Activated CD4-positive, alpha-beta T cell treated with anti-CD3 and anti-CD28 coated beads for 48 hours (primary cell): ENCODE data around the gene MAP4K3.
"Not testable (repeated sequence)": the region's sequence is repeated elsewhere in the genome, so short reads cannot be mapped to it uniquely, and the experiment has no call there.

ENCODE experiments used
- DNase-seq: peaks from one replicate; pipeline ENCODE4 v3.0.0-alpha.2; 2020

The MAP4K3 gene

GRCh38 chr2:39289609-39290008 lies 147.5 kb downstream of the MAP4K3 start:
- DNase-seq: no peak

GRCh38 chr2:39283561-39283960 lies 153.5 kb downstream of the MAP4K3 start:
- DNase-seq: no peak

- DNase-seq: no peak
These were observed 155.7 kb downstream of the MAP4K3 start for GRCh38 chr2:39281391-39281790.

- DNase-seq: no peak
These were observed 162.1 kb downstream of the MAP4K3 start for GRCh38 chr2:39275016-39275415.

GRCh38 chr2:39269941-39270340 lies 167.1 kb downstream of the MAP4K3 start:
- DNase-seq: no peak

GRCh38 chr2:39266916-39267434 lies 170.1 kb downstream of the MAP4K3 start:
- DNase-seq: no peak

GRCh38 chr2:39266139-39266805 lies 170.8 kb downstream of the MAP4K3 start:
- DNase-seq: no peak

GRCh38 chr2:39265315-39265714 lies 171.8 kb downstream of the MAP4K3 start:
- DNase-seq: no peak

- DNase-seq: no peak
These were observed 172.4 kb downstream of the MAP4K3 start for GRCh38 chr2:39264733-39265132.

GRCh38 chr2:39260087-39260486 lies 177.0 kb downstream of the MAP4K3 start:
- no peak for DNase-seq

GRCh38 chr2:39256040-39256439 lies 181.0 kb downstream of the MAP4K3 start:
- no peak for DNase-seq

- DNase-seq: no peak
These were observed 184.1 kb downstream of the MAP4K3 start for GRCh38 chr2:39252888-39253518.

- DNase-seq: no peak
These were observed 189.5 kb downstream of the MAP4K3 start for GRCh38 chr2:39247512-39248043.

GRCh38 chr2:39246382-39246980 lies 190.6 kb downstream of the MAP4K3 start:
- DNase-seq: no peak

GRCh38 chr2:39244963-39245625 lies 192.0 kb downstream of the MAP4K3 start:
- DNase-seq: peak; percentile 33

GRCh38 chr2:39244241-39244862 lies 192.7 kb downstream of the MAP4K3 start:
- not testable (repeated sequence) for DNase-seq

GRCh38 chr2:39243469-39244123 lies 193.5 kb downstream of the MAP4K3 start, which contains the start of gene CDKL4:
CDKL4 (minus strand) TSS chr2:39243970.
- peak; percentile 18 for DNase-seq

GRCh38 chr2:39241588-39241987 lies 195.5 kb downstream of the MAP4K3 start:
- no peak for DNase-seq

- no peak for DNase-seq
These were observed 196.3 kb downstream of the MAP4K3 start for GRCh38 chr2:39240758-39241157.

GRCh38 chr2:39234754-39235153 lies 202.3 kb downstream of the MAP4K3 start:
- DNase-seq: no peak

GRCh38 chr2:39232141-39232540 lies 204.9 kb downstream of the MAP4K3 start:
- no peak for DNase-seq
